HG03457 (cell line): ENCODE measurements around the gene COX7A2L.
"Not testable (repeated sequence)": the region's sequence is repeated elsewhere in the genome, so short reads cannot be mapped to it uniquely, and the experiment has no call there.

ENCODE experiments used
- ATAC-seq: cut with Tn5 transposase; IDR thresholded peaks from one replicate; pipeline ENCODE4 v1.9.1; 2021; ENCODE audit warnings: moderate number of reproducible peaks; ENCODE audit not compliant: unreplicated experiment

Gene COX7A2L

DNA sequence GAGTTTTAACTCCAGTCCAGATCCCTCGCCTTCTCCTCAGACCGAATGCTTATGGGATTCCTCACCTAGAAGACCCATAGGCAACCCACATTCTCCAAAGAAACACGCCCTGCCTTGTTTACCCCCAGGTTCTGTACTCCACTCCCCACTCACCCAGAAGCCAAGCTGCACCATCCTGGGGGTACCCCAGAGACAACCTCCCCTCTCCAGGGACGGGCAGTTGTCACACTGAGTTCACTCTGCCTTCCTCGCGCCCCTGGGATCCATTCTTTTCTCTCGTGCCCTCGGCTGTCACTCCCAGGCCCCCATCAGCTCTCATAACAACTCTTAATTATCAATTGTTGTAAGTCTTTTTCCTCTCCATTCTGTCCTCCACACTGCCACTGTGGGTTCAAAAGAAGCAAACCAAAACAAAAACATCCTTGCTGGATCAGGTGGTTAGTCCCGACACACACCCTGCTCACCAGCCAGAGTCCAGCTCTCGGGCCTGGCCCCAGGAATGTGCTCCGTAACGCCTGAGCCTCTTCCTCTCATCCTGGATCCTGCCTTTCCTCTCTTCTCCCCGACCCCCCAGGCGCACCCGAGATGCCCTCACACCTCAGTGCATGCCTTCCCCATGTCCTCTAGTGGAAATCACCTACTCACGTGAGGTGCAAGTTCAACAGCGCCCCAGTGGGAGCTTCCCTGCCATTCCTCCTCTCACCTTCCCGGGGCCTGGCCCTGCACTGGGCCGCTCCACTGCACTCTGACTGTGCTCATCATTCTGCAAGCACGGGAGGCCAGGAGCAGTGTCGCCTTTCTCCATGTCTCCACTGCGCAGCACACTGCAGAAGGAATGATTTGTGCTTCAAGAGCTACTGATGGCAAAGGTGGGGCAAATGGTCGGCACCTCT is 20.7 kb downstream of the COX7A2L start:
- ATAC-seq: no peak

GRCh38 chr2:42339191-42339912 is 21.7 kb downstream of the COX7A2L start:
- ATAC-seq: no peak

GRCh38 chr2:42338567-42339190 is 22.3 kb downstream of the COX7A2L start:
- ATAC-seq: no peak

GRCh38 chr2:42337846-42338566 is 23.0 kb downstream of the COX7A2L start:
- ATAC-seq: no peak

GRCh38 chr2:42337356-42337820 is 23.6 kb downstream of the COX7A2L start:
- no peak for ATAC-seq

- ATAC-seq: no peak
Measured at GRCh38 chr2:42336361-42336965, 24.6 kb downstream of the COX7A2L start.

GRCh38 chr2:42335514-42336104 is 25.4 kb downstream of the COX7A2L start:
- ATAC-seq: no peak

GRCh38 chr2:42334865-42335264 is 26.2 kb downstream of the COX7A2L start:
- not testable (repeated sequence) for ATAC-seq

DNA sequence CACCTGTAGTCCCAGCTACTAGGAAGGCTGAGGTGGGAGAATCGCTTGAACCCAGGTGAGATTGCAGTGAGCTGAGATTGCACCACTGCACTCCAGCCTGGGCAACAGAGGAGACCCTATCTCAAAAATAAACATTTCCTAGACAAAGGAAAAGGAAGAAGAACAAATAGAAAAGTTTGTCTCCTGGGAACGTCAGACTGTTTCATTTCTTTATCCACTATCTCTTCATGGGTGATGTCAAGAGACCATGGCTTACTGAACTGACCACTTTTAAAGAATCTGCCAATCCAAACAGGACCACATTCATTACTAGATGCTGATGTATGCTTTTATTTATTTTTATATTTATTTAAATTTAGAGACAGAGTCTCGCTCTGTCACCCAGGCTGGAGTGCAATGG is 26.8 kb downstream of the COX7A2L start:
- ATAC-seq: no peak

DNA sequence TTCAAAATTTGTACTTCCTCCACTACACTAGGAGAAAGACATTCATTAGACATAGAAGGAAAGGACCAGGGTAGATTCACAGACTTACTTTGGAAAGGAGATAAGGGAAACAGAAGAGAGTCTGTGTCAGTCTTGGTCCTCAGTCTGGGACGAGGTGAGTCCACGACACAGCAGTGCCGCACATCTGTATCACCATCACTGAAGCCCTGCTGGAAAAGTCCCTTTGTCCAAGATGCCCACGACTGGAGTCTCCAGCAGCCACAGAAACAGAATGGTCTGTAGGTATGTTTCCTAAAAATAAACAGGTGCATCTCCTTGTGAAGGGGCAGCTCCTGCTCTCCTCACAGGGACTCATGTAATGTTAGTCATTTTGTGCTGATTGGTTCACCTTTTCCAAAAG is 27.4 kb downstream of the COX7A2L start:
- ATAC-seq: no peak

GRCh38 chr2:42332575-42332974 is 28.4 kb downstream of the COX7A2L start:
- ATAC-seq: no peak

- ATAC-seq: no peak
Measured at GRCh38 chr2:42331569-42332284, 29.3 kb downstream of the COX7A2L start.

- ATAC-seq: no peak
Measured at GRCh38 chr2:42329736-42330135, 31.3 kb downstream of the COX7A2L start.

GRCh38 chr2:42328923-42329322 is 32.1 kb downstream of the COX7A2L start:
- ATAC-seq: no peak

GRCh38 chr2:42328148-42328833 is 32.7 kb downstream of the COX7A2L start:
- no peak for ATAC-seq

- no peak for ATAC-seq
Measured at GRCh38 chr2:42327125-42327524, 33.9 kb downstream of the COX7A2L start.

DNA sequence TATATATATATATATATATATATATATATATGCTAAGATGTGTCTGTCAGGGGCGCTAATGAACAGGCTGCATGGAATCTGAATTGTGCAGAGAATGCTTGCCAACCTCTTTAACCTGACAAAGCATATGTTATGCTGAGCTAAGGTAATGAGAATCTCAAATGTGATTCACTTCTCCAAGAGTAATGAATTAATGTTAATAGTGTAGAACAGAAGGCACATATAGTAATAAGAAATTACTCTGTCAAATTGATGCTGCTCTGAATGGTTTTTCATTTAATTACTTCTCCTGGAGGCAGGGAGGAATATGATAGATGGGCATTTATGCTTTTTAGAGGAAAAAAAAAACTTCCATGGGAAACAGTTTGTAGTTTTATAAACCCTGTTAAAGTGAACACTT is 35.4 kb downstream of the COX7A2L start:
- no peak for ATAC-seq

DNA sequence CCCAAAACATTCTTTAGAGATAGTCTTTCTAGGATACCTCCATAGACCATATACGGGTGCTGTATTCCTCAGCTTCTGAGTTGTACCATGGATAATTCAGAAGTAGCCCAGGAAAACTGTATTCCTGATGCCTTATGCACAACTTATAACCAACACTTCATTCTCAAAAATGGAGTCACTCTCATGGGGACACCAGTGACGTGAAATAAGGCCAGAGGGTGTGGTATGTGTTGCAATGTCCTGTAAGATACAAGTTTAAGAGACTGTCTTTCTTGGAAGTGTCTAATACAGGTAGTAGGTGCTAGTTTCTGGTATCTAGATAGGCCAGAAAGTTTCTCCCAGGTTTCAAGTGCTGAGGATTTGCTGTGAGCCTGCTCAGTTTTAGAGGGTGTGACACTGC is 36.1 kb downstream of the COX7A2L start:
- no peak for ATAC-seq

DNA sequence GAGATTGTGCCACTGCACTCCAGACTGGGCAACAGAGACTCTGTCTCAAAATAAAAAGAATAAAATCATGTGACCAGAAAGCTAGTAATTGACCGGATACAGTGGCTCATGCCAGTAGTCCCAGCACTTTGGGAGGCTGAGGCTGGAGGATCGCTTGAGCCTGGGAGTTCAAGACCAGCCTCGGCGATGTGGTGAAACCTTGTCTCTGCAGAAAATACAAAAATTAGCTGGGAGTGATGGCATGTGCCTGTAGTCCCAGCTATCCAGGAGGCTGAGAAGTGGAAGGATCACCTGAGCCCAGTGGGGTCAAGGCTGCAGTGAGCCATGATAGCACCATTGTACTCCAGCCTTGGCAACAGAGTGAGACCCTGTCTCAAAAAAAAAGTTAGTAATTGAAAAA is 36.8 kb downstream of the COX7A2L start:
- ATAC-seq: no peak
